ENCODE data around the gene JPH4.
"Not testable (repeated sequence)": the region's sequence is repeated elsewhere in the genome, so short reads cannot be mapped to it uniquely, and the experiment has no call there.

JPH4 gene

DNA sequence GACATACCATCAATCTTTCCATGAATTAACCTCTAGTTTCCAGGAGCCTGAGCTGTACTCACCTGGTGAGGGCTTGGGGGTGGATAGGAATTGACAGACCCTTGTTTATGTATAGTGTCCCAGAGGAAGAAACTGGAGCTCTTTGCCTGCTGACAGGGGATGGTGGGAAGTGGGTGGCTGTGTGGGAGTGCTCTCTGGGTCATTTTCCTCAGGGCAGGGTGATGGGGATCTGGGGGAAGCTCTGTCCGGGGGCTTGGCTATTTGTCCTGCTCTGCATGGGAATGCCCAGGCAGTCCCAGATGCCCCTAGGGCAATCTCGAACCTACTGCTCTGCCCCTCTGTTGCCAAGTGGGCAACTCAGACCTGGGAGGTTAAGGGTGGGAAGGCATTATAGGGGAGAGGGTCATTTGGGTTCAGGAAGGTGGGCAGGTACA is 35.8 kb upstream of the JPH4 start:
- no peak for ATAC-seq (replicated peaks)
- H3K9me3 Mint-ChIP-seq: no peaks in the 10 kb centered on the region
- H3K27ac Mint-ChIP-seq: peak overlapping the region in 1 of 2 donors; percentile 15

DNA sequence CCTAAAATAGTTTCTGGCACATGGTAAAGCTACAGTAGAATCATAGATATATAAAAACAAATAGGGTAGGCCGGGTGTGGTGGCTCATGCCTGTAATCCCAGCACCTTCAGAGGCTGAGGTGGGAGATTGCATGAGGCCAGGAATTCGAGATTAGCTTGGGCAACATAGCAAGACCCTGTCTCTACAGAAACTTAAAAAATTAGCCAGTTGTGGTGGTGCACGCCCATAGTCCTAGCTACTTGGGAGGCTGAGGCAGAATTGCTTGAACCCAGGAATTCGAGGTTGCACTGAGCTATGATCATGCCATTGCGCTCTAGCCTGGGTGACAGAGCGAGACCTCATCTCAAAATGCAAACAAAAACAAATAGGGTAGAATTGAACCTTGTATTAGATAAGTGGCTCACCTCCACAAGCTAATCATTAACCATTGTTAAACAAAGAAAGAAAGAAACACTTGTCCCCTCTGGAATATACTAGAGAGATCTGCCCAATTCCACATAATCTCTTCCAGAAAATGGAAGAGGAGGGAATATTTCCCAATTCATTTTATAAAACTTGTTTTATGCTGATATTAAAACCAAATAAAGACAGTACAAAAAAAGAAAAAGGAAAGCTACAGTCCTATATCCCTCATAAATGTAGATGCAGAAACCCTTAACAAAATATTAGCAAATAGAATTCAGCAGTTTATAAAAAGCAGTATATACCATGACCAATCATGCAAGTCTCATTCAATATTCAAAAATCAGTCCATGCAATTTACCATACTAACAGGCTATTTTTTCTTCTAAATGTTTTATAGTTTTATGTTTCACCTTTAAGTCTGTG is 34.9 kb upstream of the JPH4 start:
- Mint-ChIP-seq H3K9me3 (no peaks in the 10 kb centered on the region), H3K4me3 (no peak overlapping the region), H3K4me1 (ENCODE audit: low read depth in 2 of 2) (peaks cover 21 to 24% of the 10 kb centered on the region in 2 donors), H3K27ac (peak overlapping the region; percentile 15 to 39), H3K36me3 (ENCODE audit: insufficient read depth) (no peaks in the 10 kb centered on the region), H3K27me3 (peaks cover 5 to 9% of the 10 kb centered on the region in 2 donors)
- ATAC-seq (replicated peaks) (no peak), DNase-seq (no peak)

More for the DNA sequence above, 35.8 kb upstream of the JPH4 start:
- H3K27me3 Mint-ChIP-seq: peaks cover 8 to 9% of the 10 kb centered on the region in 2 donors
- peaks cover 15 to 19% of the 10 kb centered on the region in 2 donors for H3K4me1 Mint-ChIP-seq (ENCODE audit: low read depth in 2 of 2)
- H3K36me3 Mint-ChIP-seq (ENCODE audit: insufficient read depth): no peaks in the 10 kb centered on the region
- no peak for DNase-seq
- H3K4me3 Mint-ChIP-seq: no peak overlapping the region

- DNase-seq (no peak), ATAC-seq (replicated peaks) (no peak)
- H3K27ac Mint-ChIP-seq: no peak overlapping the region
- H3K9me3 Mint-ChIP-seq: no peaks in the 10 kb centered on the region
- peaks cover 0 to 9% of the 10 kb centered on the region in 2 donors for H3K27me3 Mint-ChIP-seq
- H3K4me3 Mint-ChIP-seq: no peak overlapping the region
- H3K4me1 Mint-ChIP-seq (ENCODE audit: low read depth in 2 of 2): peaks cover 21 to 24% of the 10 kb centered on the region in 2 donors
- no peaks in the 10 kb centered on the region for H3K36me3 Mint-ChIP-seq (ENCODE audit: insufficient read depth)
Observed at GRCh38 chr14:23612802-23613201, 34.2 kb upstream of the JPH4 start.

- ATAC-seq (replicated peaks): no peak
- H3K36me3 Mint-ChIP-seq (ENCODE audit: insufficient read depth): no peaks in the 10 kb centered on the region
- H3K27me3 Mint-ChIP-seq: peaks cover 0 to 9% of the 10 kb centered on the region in 2 donors
- DNase-seq: no peak
- H3K27ac Mint-ChIP-seq: no peak overlapping the region
- peaks cover 21 to 24% of the 10 kb centered on the region in 2 donors for H3K4me1 Mint-ChIP-seq (ENCODE audit: low read depth in 2 of 2)
- no peak overlapping the region for H3K4me3 Mint-ChIP-seq
- no peaks in the 10 kb centered on the region for H3K9me3 Mint-ChIP-seq
Observed at GRCh38 chr14:23612354-23612732, 33.8 kb upstream of the JPH4 start.

DNA sequence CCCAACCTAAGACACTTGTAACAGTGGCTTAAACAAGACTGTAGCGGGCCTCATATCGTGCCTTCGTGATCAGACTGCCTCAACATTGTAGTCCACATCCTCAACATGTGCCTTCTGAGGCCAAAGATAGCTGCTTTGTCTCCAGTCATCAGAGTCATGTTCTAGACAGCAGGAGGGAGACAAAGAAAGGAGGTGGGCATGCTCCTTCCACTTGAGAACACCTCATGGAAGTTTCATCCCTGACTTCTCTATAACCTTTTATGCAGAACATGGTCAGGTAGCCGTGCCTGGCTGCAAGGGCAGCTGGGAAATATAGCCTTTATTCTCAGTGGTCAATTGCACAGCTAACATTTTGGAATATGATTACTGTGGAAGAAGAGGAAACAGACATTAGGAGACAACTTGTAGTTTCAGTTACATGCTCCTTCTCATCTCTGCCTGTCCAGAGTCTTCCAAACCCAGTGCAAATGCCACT is 32.3 kb upstream of the JPH4 start:
- Mint-ChIP-seq H3K4me3 (peak overlapping the region; percentile 67 to 69), H3K4me1 (ENCODE audit: low read depth in 2 of 2) (peaks cover 21 to 26% of the 10 kb centered on the region in 2 donors), H3K36me3 (ENCODE audit: insufficient read depth) (no peaks in the 10 kb centered on the region), H3K27me3 (peaks cover 0 to 9% of the 10 kb centered on the region in 2 donors), H3K27ac (peak overlapping the region; percentile 91 to 95), H3K9me3 (no peaks in the 10 kb centered on the region)
- ATAC-seq (replicated peaks) (peak; percentile 76), DNase-seq (no peak)

DNA sequence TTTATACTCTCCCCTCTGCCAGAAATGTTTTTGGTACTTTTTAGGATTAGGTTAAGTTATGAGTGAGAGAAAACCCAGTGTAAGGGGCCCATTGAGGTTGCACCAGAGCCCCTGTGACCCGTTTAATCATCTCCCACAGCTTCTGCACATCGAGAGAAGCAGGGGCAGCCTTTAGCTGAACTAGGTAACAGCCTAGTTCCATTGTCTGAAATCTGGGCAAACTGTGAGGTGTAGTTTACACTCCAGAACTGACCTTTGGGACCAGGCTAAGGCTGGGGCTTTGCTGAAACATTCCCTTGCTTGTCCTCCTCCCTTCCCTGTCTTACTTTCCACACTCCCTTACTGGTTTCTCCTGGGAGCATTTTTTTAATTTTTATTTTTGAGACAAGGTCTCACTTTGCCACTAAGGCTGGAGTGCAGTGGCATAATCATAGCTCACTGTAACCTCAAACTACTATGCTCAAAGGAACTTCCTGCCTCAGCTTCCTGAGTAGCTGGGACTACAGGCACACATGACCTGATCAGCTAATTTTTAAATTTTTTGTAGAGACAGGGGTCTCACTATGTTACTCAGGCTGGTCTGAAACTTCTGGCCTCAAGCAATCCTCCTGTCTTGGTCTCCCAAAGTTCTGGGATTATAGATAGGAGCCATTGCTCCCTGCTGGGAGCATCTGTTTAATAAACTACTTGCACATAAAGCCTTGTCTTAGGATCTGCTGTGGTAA is 31.7 kb upstream of the JPH4 start:
- H3K27ac Mint-ChIP-seq: peak overlapping the region; percentile 91 to 95

DNA sequence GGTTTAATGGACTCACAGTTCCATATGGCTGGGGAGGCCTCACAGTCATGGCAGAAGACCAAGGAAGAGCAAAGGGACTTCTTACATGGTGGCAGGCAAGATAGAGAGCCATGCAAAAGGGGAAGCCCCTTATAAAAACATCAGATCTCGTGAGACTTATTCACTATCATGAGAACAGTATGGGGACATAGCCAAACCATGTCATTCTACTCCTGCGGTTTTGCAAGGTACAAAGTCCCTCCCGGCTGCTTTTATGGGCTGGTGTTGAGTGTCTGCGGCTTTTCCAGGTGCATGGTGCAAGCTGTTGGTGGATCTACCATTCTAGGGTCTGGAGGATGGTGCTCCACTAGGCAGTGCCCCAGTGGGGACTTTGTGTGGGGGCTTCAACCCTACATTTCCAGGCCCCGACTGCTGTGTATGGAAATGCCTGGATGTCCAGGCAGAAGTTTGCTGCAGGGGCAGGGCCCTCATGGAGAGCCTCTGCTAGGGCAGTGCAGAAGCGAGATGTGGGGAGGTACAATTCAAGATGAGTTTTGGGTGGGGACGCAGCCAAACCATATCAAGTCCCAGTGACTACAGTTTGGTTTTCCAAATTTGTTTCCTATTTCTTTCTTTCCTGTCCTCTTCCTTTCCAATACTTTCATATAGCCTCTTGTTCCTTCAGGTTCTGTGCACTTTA is 31.0 kb upstream of the JPH4 start:
- not testable (repeated sequence) for DNase-seq; ATAC-seq (replicated peaks); H3K27me3 Mint-ChIP-seq; H3K9me3 Mint-ChIP-seq; H3K36me3 Mint-ChIP-seq (ENCODE audit: insufficient read depth)
- peak overlapping the region; percentile 67 to 69 for H3K4me3 Mint-ChIP-seq
- peaks cover 21 to 26% of the 10 kb centered on the region in 2 donors for H3K4me1 Mint-ChIP-seq (ENCODE audit: low read depth in 2 of 2)
- peak overlapping the region; percentile 91 to 95 for H3K27ac Mint-ChIP-seq

More for the DNA sequence above, 31.7 kb upstream of the JPH4 start:
- Mint-ChIP-seq H3K27me3 (peaks cover 0 to 9% of the 10 kb centered on the region in 2 donors), H3K36me3 (ENCODE audit: insufficient read depth) (no peaks in the 10 kb centered on the region), H3K4me3 (peak overlapping the region; percentile 67 to 69), H3K9me3 (no peaks in the 10 kb centered on the region), H3K4me1 (ENCODE audit: low read depth in 2 of 2) (peaks cover 21 to 26% of the 10 kb centered on the region in 2 donors)
- peak; percentile 95 for ATAC-seq (replicated peaks)
- peak in 1 of 3 experiments; percentile 12 for DNase-seq

DNA sequence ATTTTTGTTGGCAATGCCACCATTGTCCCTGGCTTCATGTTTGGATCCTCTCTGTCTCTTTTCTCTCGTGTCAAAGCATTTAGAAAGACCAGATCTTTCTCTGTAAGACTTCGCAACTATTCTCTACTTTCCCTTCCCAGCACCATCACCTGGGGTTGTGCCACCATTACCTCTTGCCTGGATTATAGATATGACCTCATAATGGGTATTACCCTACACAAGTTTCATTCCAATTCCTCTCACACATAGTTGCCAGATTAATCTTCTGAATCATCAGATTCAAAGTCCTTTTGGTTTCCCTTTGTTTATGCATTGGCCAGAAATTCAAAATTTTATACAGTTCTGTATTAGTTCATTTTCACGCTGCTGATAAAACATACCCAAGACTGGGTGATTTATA is 30.4 kb upstream of the JPH4 start:
- no peaks in the 10 kb centered on the region for H3K27me3 Mint-ChIP-seq
- no peak for DNase-seq
- H3K4me1 Mint-ChIP-seq (ENCODE audit: low read depth in 2 of 2): peaks cover 21 to 26% of the 10 kb centered on the region in 2 donors
- H3K4me3 Mint-ChIP-seq: no peak overlapping the region
- H3K9me3 Mint-ChIP-seq: no peaks in the 10 kb centered on the region
- no peak for ATAC-seq (replicated peaks)
- H3K36me3 Mint-ChIP-seq (ENCODE audit: insufficient read depth): no peaks in the 10 kb centered on the region
- peak overlapping the region in 1 of 2 donors; percentile 91 for H3K27ac Mint-ChIP-seq

DNA sequence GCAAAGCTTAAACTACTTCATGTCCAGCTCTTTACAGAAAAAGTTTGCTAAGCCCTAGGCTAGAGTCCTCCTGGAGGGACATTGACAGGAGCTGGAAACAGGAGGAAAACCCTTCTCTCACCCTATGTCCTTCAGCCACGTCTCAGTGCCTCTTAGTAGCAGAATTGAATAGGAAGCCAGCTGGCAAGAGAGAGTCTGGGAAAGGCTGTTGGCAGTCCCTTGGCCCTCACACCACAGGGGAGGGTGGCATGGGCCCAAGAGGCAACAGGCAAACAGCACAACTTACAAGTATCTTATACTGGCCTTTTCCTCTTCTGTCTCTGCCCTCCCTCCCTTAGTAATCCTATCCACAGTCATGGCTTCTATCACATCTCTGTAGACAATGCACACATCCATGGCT is 29.9 kb upstream of the JPH4 start:
- H3K27me3 Mint-ChIP-seq: no peaks in the 10 kb centered on the region
- DNase-seq: no peak
- no peaks in the 10 kb centered on the region for H3K9me3 Mint-ChIP-seq
- peaks cover 21 to 26% of the 10 kb centered on the region in 2 donors for H3K4me1 Mint-ChIP-seq (ENCODE audit: low read depth in 2 of 2)
- H3K36me3 Mint-ChIP-seq (ENCODE audit: insufficient read depth): no peaks in the 10 kb centered on the region
- ATAC-seq (replicated peaks): no peak
- H3K4me3 Mint-ChIP-seq: no peak overlapping the region
- no peak overlapping the region for H3K27ac Mint-ChIP-seq

GRCh38 chr14:23605931-23606585 is 27.5 kb upstream of the JPH4 start:
- peaks cover 18 to 23% of the 10 kb centered on the region in 2 donors for H3K4me1 Mint-ChIP-seq (ENCODE audit: low read depth in 2 of 2)
- H3K9me3 Mint-ChIP-seq: no peaks in the 10 kb centered on the region
- peak overlapping the region in 1 of 2 donors; percentile 9 for H3K27ac Mint-ChIP-seq
- H3K4me3 Mint-ChIP-seq: no peak overlapping the region
- ATAC-seq (replicated peaks) (no peak), DNase-seq (no peak)
- H3K27me3 Mint-ChIP-seq: peaks cover 0 to 17% of the 10 kb centered on the region in 2 donors
- H3K36me3 Mint-ChIP-seq (ENCODE audit: insufficient read depth): peaks cover 2% of the 10 kb centered on the region

DNA sequence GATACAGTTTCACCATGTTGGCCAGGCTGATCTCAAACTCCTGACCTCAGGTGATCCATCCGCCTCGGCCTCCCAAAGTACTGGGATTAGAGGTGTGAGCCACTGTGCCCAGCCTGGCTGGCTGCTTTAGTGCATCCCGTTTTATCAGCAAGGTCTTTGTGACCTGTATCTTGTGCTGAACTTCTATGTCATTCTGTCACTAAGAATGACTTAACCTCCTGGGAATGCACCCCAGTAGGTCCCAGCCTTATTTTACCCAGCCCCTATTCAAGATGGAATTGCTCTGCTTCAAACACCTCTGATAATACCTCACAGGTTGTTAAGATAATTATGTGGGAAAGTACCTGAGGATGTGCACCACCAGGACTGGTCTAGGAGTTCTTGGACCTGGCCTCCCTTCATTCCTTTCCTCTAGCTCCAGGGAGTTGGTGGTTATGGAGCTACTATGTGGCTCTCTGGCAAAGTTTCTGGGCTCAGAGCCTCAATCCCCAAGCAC is 26.1 kb upstream of the JPH4 start:
- DNase-seq (no peak), ATAC-seq (replicated peaks) (no peak)
- Mint-ChIP-seq H3K9me3 (no peaks in the 10 kb centered on the region), H3K27me3 (peaks cover 6 to 17% of the 10 kb centered on the region in 2 donors), H3K4me1 (ENCODE audit: low read depth in 2 of 2) (peaks cover 6 to 9% of the 10 kb centered on the region in 2 donors), H3K4me3 (no peak overlapping the region), H3K27ac (no peak overlapping the region), H3K36me3 (ENCODE audit: insufficient read depth) (peaks cover 3% of the 10 kb centered on the region)

GRCh38 chr14:23604148-23604547 is 25.6 kb upstream of the JPH4 start:
- no peaks in the 10 kb centered on the region for H3K9me3 Mint-ChIP-seq
- no peak for DNase-seq
- no peak overlapping the region for H3K27ac Mint-ChIP-seq
- peaks cover 6 to 17% of the 10 kb centered on the region in 2 donors for H3K27me3 Mint-ChIP-seq
- H3K36me3 Mint-ChIP-seq (ENCODE audit: insufficient read depth): peaks cover 5% of the 10 kb centered on the region
- peaks cover 4 to 5% of the 10 kb centered on the region in 2 donors for H3K4me1 Mint-ChIP-seq (ENCODE audit: low read depth in 2 of 2)
- no peak for ATAC-seq (replicated peaks)
- no peak overlapping the region for H3K4me3 Mint-ChIP-seq

Data from effector memory CD8-positive, alpha-beta T cell (primary cell).